Thymus (tissue), 11 donors: ENCODE results near the gene HOXC9. TPM values are rescaled to one million over a fixed set of nuclear protein-coding genes. Genes with fewer than 3 reads are reported as not detected.

Experiments used
- DNase-seq, 9 donors: peaks; one replicate each; pipeline ENCODE4 v3.0.0-alpha.2; 2013; ENCODE audit warnings: low spot score in 9 of 9, low read depth in 6 of 9, missing footprints in 1 of 9
- H3K27ac ChIP-seq, 2 donors: one replicate each; pipeline ENCODE4 v1.5.1; 2013; ENCODE audit warnings: control low read depth in 1 of 2, low read depth in 1 of 2, low read length in 1 of 2, mild to moderate bottlenecking in 1 of 2, moderate library complexity in 1 of 2
- H3K27me3 ChIP-seq, 2 donors: one replicate each; pipeline ENCODE4 v1.5.1; 2013; ENCODE audit warnings: low read length in 1 of 2; ENCODE audit not compliant: control insufficient read depth in 2 of 2, insufficient read depth in 1 of 2
- H3K36me3 ChIP-seq, 2 donors: one replicate each; pipeline ENCODE4 v1.5.1; 2013; ENCODE audit warnings: low read length in 1 of 2, mild to moderate bottlenecking in 1 of 2, moderate library complexity in 1 of 2; ENCODE audit not compliant: control insufficient read depth in 2 of 2, insufficient read depth in 2 of 2
- H3K4me1 ChIP-seq, 2 donors: one replicate each; pipeline ENCODE4 v1.5.1; 2013; ENCODE audit warnings: low read length in 2 of 2; ENCODE audit not compliant: control insufficient read depth in 2 of 2, insufficient read depth in 2 of 2
- H3K4me3 ChIP-seq, 2 donors: one replicate each; pipeline ENCODE4 v1.5.1; 2013; ENCODE audit warnings: low read length in 2 of 2, control low read depth in 1 of 2, mild to moderate bottlenecking in 1 of 2
- H3K9me3 ChIP-seq, 2 donors: one replicate each; pipeline ENCODE4 v1.5.1; 2013; ENCODE audit warnings: low read length in 1 of 2, mild to moderate bottlenecking in 1 of 2; ENCODE audit not compliant: control insufficient read depth in 2 of 2, insufficient read depth in 1 of 2
- WGBS: extraction: QIAGEN DNeasy Blood & Tissue Kit; methylation state at CpG from one replicate; pipeline ENCODE4 v1.1.7; 2013; 5-methylcytosine and 5-hydroxymethylcytosine counted together
- polyA plus RNA-seq: library from polyadenylated mRNA; stranded (reverse); fragments of 200-250 nt; gene quantifications from one replicate; pipeline ENCODE4 v1.2.3, GENCODE V29; 2013
- total RNA-seq: library from RNA; stranded (reverse); fragments of 120-200 nt; gene quantifications from one replicate; pipeline ENCODE4 v1.2.4, GENCODE V29; 2013
- donor health status: healthy.

The HOXC9 gene
- total and polyA plus RNA-seq, 2 donors = 0.09 to 0.43 TPM

DNA sequence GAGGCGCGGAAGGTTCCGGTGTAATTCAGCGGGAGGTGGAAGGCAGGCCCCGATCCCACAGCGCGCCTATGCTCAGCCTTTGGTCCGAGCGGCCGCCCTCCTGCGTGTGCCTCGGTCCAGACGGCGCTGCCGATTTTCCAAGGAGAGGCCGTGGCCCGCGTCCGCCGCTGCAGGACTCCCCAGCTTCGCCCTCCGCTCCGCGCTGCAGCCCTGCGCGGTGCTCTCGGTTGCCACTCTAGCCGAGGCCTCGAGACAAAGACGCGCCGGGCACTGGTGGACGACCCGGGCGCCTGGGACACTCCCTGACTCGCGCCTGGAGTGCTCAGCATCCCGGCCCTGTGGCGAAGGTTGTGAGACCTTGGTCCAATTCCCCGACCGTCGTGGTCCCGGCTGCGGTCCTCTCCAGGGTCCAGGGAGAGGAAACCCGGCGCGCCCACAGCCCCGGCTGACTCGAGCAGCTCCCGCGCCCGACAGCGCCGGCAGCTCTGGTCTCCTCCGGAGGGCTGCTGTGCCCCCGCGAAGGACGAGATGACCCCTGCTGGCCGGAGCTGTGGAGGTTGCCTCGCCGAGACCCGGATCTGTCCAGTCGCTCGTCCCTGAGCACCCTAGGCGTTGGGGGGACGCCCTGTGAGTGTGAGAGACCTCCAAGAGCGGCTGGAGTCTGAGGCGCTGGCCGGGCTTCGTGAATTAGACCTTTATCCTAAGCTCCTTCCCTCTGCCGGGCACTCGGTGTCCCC is 38.8 kb upstream of the HOXC9 start:
- Histone ChIP-seq H3K9me3 (peaks cover 0 to 3% of the 10 kb centered on the region in 2 donors), H3K4me1 (no peaks in the 10 kb centered on the region), H3K27ac (no peak overlapping the region), H3K27me3 (peaks cover 83 to 100% of the 10 kb centered on the region in 2 donors), H3K36me3 (no peaks in the 10 kb centered on the region), H3K4me3 (no peak overlapping the region)
- no peak for DNase-seq
- 4% methylated on average over 72 of the region's 72 CpGs for WGBS

GRCh38 chr12:53963005-53963404 is 37.0 kb upstream of the HOXC9 start:
- H3K4me1 ChIP-seq = no peaks in the 10 kb centered on the region
- H3K27me3 ChIP-seq = peaks cover 83 to 100% of the 10 kb centered on the region in 2 donors
- H3K27ac ChIP-seq = no peak overlapping the region
- H3K9me3 ChIP-seq = peaks cover 0 to 3% of the 10 kb centered on the region in 2 donors
- H3K4me3 ChIP-seq = no peak overlapping the region
- 22% methylated on average over 7 of the region's 7 CpGs for WGBS
- H3K36me3 ChIP-seq = no peaks in the 10 kb centered on the region
- no peak for DNase-seq

GRCh38 chr12:53963434-53964314 is 36.3 kb upstream of the HOXC9 start:
- no peaks in the 10 kb centered on the region for H3K4me1 ChIP-seq
- H3K27me3 ChIP-seq = peaks cover 83 to 100% of the 10 kb centered on the region in 2 donors
- 9% methylated on average over 38 of the region's 38 CpGs for WGBS
- DNase-seq = no peak
- H3K4me3 ChIP-seq = no peak overlapping the region
- H3K9me3 ChIP-seq = peaks cover 0 to 3% of the 10 kb centered on the region in 2 donors
- H3K36me3 ChIP-seq = no peaks in the 10 kb centered on the region
- no peak overlapping the region for H3K27ac ChIP-seq

DNA sequence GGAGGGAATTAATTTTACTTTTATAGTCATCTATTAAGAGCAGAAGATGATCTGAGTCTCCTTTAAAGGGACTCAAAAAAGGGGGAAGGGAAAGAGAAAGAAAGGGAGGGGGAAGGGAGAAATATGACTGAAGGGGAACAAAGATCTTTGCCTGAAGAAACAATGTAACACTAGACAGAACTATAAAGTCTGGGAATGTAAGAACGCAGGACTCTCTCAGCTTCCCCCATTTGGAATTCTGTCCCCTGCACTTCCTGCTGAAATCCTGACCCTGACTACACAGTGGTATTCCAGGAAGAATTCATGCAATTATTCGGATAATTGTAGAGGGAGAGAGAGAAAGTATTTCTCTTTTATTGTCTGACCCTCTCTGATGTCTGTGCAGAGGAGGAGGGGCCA is 35.6 kb upstream of the HOXC9 start:
- Histone ChIP-seq H3K36me3 (no peaks in the 10 kb centered on the region), H3K4me1 (no peaks in the 10 kb centered on the region), H3K4me3 (no peak overlapping the region), H3K9me3 (peaks cover 0 to 3% of the 10 kb centered on the region in 2 donors), H3K27ac (no peak overlapping the region), H3K27me3 (peaks cover 84 to 100% of the 10 kb centered on the region in 2 donors)
- WGBS = 12% methylated on average over 2 of the region's 2 CpGs
- no peak for DNase-seq

- WGBS = 7% methylated on average over 18 of the region's 18 CpGs
- Histone ChIP-seq H3K9me3 (peaks cover 0 to 3% of the 10 kb centered on the region in 2 donors), H3K4me3 (no peak overlapping the region), H3K27ac (no peak overlapping the region), H3K4me1 (no peaks in the 10 kb centered on the region), H3K27me3 (peaks cover 87 to 100% of the 10 kb centered on the region in 2 donors), H3K36me3 (no peaks in the 10 kb centered on the region)
- no peak for DNase-seq
These were observed 34.5 kb upstream of the HOXC9 start for GRCh38 chr12:53965281-53966084.

DNA sequence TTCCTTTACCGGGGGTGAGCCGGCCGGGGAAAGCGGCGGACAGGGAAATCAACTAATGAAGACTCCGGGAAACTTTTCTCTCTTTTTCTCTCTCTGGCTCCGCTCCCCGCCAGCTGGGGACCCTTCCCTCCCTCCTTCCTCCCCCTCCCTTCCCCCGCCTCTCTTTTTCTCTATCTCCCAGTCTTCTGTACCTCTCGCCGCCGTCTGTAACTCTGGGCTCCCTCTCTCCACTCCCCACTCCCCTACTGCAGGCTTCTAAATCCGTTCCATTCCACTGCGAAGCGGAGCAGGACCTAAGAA is 33.9 kb upstream of the HOXC9 start:
- peaks cover 0 to 3% of the 10 kb centered on the region in 2 donors for H3K9me3 ChIP-seq
- no peaks in the 10 kb centered on the region for H3K4me1 ChIP-seq
- H3K36me3 ChIP-seq = no peaks in the 10 kb centered on the region
- WGBS = 8% methylated on average over 15 of the region's 15 CpGs
- no peak for DNase-seq
- no peak overlapping the region for H3K4me3 ChIP-seq
- H3K27me3 ChIP-seq = peaks cover 87 to 100% of the 10 kb centered on the region in 2 donors
- H3K27ac ChIP-seq = no peak overlapping the region

DNA sequence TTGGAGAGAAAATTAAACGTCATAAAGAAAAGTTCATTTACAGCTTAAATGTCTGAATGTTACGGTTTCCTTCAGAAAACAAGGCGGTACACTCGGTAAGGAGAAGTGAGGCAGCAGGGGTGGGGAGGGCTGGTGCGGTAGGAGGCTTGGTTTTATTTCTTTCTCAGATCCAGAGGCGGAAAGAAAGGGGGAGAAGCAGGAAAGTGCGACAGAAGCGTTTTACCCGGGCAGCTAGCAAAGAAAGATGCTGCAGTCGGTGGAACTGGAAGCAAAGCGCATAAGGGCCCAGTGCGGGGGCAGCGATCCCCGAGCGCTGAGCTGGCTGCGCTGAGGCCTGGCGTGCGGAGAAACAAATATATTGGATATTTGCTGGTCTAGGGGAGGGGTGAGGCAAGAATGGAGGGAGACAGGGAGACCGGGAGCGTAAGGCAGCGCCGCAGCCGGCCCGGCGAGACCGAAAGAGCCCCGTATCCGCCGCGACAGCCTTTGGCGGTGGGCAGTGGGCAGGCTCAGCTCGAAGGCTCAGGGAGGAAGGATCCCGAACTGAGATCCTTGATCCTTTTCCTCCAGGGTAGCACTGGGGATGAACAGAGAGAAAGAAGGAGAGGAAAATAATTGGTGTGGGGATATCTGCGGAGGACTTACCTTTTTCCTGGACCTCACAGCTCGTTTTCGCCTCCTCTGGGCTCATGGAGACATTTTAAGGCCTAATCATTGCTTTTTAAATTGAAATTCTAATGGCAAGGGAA is 33.4 kb upstream of the HOXC9 start:
- no peak overlapping the region for H3K27ac ChIP-seq
- 7% methylated on average over 36 of the region's 36 CpGs for WGBS

GRCh38 chr12:53967421-53967925 is 32.5 kb upstream of the HOXC9 start:
- H3K27me3 ChIP-seq = peaks cover 89 to 100% of the 10 kb centered on the region in 2 donors
- H3K36me3 ChIP-seq = no peaks in the 10 kb centered on the region
- H3K4me3 ChIP-seq = no peak overlapping the region
- WGBS = 8% methylated on average over 5 of the region's 5 CpGs
- no peak for DNase-seq
- no peak overlapping the region for H3K27ac ChIP-seq
- no peaks in the 10 kb centered on the region for H3K4me1 ChIP-seq
- H3K9me3 ChIP-seq = no peaks in the 10 kb centered on the region

More for the DNA sequence above, 33.4 kb upstream of the HOXC9 start:
- no peak for DNase-seq
- H3K4me3 ChIP-seq = no peak overlapping the region
- peaks cover 0 to under 1% of the 10 kb centered on the region in 2 donors for H3K9me3 ChIP-seq
- no peaks in the 10 kb centered on the region for H3K36me3 ChIP-seq
- H3K27me3 ChIP-seq = peaks cover 87 to 100% of the 10 kb centered on the region in 2 donors
- no peaks in the 10 kb centered on the region for H3K4me1 ChIP-seq
